ENCODE results near the gene TET2.
A peak's percentile ranks its signal among the peaks of the same experiment; 100 is the strongest.

The TET2 gene

DNA sequence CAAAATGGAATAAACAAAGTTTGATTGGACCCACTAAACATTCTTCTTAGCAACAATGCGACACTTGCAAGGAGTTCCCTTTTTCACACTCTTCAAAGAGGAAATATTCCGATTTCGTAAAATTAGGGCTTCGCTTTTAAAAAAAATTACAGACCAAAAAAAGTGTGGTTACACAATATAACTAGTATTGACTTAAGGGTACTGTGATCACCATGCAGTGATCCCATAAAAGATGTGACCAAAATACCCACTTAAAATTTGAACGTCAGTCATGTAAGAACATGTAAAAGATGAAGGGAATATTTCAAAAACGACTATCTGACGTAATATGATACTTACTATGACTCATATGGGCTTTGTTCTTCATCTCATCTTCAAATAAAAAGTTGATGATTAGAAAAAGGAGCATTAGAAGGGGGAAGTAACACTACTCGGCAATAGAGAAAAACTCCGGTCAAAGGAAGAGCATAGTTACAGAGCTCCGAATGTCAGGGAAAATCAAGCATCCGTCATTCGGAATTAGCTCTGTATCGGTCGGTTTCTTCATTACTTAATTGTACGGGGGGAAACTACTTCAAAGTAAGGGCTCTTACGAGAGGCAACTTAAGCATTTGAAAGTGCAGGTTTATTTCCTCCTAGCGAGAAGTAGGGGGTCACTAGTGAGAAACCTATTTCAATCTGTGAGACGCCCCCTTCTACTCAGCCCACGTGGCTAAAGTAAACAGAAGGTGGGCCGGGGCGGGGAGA lies 1.3 kb upstream of the TET2 start:
- Histone ChIP-seq H3K27ac (no peak overlapping the region), H3K27me3 (ENCODE audit: insufficient read depth, low read depth, severe bottlenecking) (no peaks in the 10 kb centered on the region), H3K9me3 (ENCODE audit: severe bottlenecking) (no peaks in the 10 kb centered on the region), H3K36me3 (peaks cover 5% of the 10 kb centered on the region), H3K4me3 (ENCODE audit: low read depth, low read length) (peak overlapping the region; percentile 92)
- no peak for DNase-seq
- TF ChIP-seq, protein P1, sequence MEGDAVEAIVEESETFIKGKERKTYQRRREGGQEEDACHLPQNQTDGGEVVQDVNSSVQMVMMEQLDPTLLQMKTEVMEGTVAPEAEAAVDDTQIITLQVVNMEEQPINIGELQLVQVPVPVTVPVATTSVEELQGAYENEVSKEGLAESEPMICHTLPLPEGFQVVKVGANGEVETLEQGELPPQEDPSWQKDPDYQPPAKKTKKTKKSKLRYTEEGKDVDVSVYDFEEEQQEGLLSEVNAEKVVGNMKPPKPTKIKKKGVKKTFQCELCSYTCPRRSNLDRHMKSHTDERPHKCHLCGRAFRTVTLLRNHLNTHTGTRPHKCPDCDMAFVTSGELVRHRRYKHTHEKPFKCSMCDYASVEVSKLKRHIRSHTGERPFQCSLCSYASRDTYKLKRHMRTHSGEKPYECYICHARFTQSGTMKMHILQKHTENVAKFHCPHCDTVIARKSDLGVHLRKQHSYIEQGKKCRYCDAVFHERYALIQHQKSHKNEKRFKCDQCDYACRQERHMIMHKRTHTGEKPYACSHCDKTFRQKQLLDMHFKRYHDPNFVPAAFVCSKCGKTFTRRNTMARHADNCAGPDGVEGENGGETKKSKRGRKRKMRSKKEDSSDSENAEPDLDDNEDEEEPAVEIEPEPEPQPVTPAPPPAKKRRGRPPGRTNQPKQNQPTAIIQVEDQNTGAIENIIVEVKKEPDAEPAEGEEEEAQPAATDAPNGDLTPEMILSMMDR (IDR thresholded peaks at IDR 0.05; ENCODE audit: low read depth, low read length) = no peak

DNA sequence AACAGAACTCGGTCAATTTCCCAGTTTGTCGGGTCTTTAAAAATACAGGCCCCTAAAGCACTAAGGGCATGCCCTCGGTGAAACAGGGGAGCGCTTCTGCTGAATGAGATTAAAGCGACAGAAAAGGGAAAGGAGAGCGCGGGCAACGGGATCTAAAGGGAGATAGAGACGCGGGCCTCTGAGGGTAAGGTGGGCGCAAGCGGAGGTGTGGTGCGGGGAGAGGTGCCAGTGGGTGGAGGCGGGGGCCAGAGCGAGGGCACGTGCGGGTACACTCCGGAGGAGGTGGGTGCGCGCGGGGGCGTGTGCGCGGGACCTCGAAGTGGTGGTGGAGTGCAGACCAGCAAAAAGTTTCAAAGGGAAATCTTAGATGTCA lies 787 bp upstream of the TET2 start:
- Histone ChIP-seq H3K4me3 (ENCODE audit: low read depth, low read length) (peak overlapping the region; percentile 92), H3K9me3 (ENCODE audit: severe bottlenecking) (no peaks in the 10 kb centered on the region), H3K36me3 (peaks cover 5% of the 10 kb centered on the region), H3K27me3 (ENCODE audit: insufficient read depth, low read depth, severe bottlenecking) (no peaks in the 10 kb centered on the region), H3K27ac (no peak overlapping the region; the same call in 1 of the 2 replicates)
- TF ChIP-seq, protein P1 (IDR thresholded peaks at IDR 0.05; ENCODE audit: low read depth, low read length) = no peak
- DNase-seq = no peak

DNA sequence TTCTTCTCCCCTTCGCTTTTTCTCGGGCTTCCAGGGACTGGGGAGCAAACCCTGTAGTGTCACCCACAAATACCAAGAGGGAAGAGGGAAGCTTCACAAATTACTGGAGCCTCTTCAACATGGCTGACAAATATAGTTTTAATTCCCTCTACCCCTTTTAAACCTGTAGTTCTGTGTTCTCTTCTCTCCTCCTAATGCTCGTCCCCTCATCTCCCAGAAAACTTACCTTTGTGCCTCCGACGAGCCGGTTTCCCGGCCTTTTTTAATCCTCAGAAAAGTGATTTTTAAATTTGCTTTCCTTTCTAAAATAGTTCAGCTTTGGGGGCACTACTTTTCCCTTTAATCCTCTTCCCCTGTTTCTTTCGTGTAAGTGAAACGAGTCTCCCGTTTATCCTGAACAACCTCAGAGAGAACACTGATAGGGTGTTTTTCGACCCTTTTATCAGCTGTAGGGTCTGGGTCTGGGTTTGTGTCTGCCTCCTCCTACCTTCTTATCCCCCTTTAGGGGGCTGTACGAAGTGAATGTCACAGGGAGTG lies 408 bp downstream of the TET2 start:
- TF ChIP-seq, protein P1 (IDR thresholded peaks at IDR 0.05; ENCODE audit: low read depth, low read length) = no peak
- Histone ChIP-seq H3K27me3 (ENCODE audit: insufficient read depth, low read depth, severe bottlenecking) (no peaks in the 10 kb centered on the region), H3K4me3 (ENCODE audit: low read depth, low read length) (peak overlapping the region; percentile 92), H3K27ac (peak overlapping the region; percentile 85), H3K9me3 (ENCODE audit: severe bottlenecking) (no peaks in the 10 kb centered on the region), H3K36me3 (peaks cover 5% of the 10 kb centered on the region)
- DNase-seq = no peak

DNA sequence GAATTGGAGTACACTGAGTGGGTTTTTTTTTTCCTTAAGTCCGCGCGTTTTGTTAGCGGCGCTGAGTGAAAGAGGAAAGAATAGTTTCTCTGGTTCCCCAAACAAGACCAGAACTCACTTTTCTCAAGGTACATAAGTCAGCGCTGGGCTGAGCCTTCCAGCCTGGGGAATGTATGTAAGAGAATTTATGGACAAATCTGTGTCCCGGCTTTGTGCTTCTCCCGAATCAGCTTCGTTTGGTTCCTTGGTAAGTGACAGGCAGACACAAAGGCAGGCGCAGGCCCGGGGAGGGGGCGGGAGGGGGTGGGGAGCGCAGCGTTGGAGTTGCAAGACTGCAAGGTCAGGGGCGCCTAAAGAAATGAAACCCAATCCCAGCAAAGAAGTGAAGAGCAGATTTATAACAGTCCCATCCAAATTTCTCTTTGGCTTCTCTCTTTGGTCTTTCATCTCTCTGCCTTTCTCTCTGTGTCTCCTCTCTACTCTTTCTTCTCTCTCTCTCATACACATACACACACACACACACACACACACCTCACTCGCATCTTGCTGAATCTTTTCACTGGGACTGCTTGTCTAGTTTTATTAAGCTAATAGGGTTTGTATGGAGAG lies 981 bp downstream of the TET2 start:
- Histone ChIP-seq H3K27ac (peak overlapping the region; percentile 85), H3K4me3 (ENCODE audit: low read depth, low read length) (peak overlapping the region; percentile 92), H3K36me3 (peaks cover 5% of the 10 kb centered on the region), H3K9me3 (ENCODE audit: severe bottlenecking) (no peaks in the 10 kb centered on the region), H3K27me3 (ENCODE audit: insufficient read depth, low read depth, severe bottlenecking) (no peaks in the 10 kb centered on the region)
- TF ChIP-seq, protein P1 (IDR thresholded peaks at IDR 0.05; ENCODE audit: low read depth, low read length) = no peak
- DNase-seq = peak; percentile 54

DNA sequence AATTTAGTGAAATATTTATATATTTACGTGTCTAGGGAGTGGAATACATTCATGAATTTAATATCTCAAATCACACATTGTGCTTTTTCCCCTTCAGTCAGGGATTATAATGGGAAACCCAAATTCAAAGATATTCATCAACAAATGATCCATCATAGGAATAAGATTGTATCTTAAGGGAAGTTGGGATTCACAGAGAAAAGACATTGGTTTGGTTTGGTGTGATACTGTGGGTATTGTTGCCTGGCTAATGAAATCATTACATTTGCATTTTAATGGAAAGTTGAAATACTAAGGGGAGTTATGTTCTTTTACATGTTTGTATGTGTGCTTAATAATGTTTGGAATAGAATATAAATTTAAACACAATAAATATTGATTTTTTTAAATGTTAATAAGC lies 1.7 kb downstream of the TET2 start:
- no peaks in the 10 kb centered on the region for H3K27me3 ChIP-seq (ENCODE audit: insufficient read depth, low read depth, severe bottlenecking)
- H3K36me3 ChIP-seq = peaks cover 5% of the 10 kb centered on the region
- TF ChIP-seq, protein P1 (IDR thresholded peaks at IDR 0.05; ENCODE audit: low read depth, low read length) = no peak
- H3K27ac ChIP-seq = no peak overlapping the region
- H3K4me3 ChIP-seq (ENCODE audit: low read depth, low read length) = peak overlapping the region; percentile 92
- H3K9me3 ChIP-seq (ENCODE audit: severe bottlenecking) = no peaks in the 10 kb centered on the region
- DNase-seq = no peak
